Measurements from ENCODE around the gene RPRD1B.

The RPRD1B gene

GRCh38 chr20:38119446-38119845 is 85.9 kb downstream of the RPRD1B start:
- no peak for DNase-seq (ENCODE audit: low read depth in 2 of 3, low spot score in 2 of 3)

- no peak for DNase-seq (ENCODE audit: low read depth in 2 of 3, low spot score in 2 of 3)
These were observed 87.1 kb downstream of the RPRD1B start for GRCh38 chr20:38120625-38120988.

GRCh38 chr20:38121741-38122140 is 88.2 kb downstream of the RPRD1B start:
- no peak for DNase-seq (ENCODE audit: low read depth in 2 of 3, low spot score in 2 of 3)

- no peak for DNase-seq (ENCODE audit: low read depth in 2 of 3, low spot score in 2 of 3)
These were observed 89.6 kb downstream of the RPRD1B start for GRCh38 chr20:38123021-38123587.

GRCh38 chr20:38125157-38126056 is 91.9 kb downstream of the RPRD1B start:
- no peak for DNase-seq (ENCODE audit: low read depth in 2 of 3, low spot score in 2 of 3)

- no peak for DNase-seq (ENCODE audit: low read depth in 2 of 3, low spot score in 2 of 3)
These were observed 92.8 kb downstream of the RPRD1B start for GRCh38 chr20:38126146-38126921.

- no peak for DNase-seq (ENCODE audit: low read depth in 2 of 3, low spot score in 2 of 3)
These were observed 93.5 kb downstream of the RPRD1B start for GRCh38 chr20:38126932-38127621.

GRCh38 chr20:38127920-38128528 is 94.5 kb downstream of the RPRD1B start:
- no peak for DNase-seq (ENCODE audit: low read depth in 2 of 3, low spot score in 2 of 3)

GRCh38 chr20:38128691-38129090 is 95.1 kb downstream of the RPRD1B start:
- DNase-seq (ENCODE audit: low read depth in 2 of 3, low spot score in 2 of 3): no peak

- no peak for DNase-seq (ENCODE audit: low read depth in 2 of 3, low spot score in 2 of 3)
These were observed 95.8 kb downstream of the RPRD1B start for GRCh38 chr20:38129248-38129865.

- DNase-seq (ENCODE audit: low read depth in 2 of 3, low spot score in 2 of 3): no peak
These were observed 96.5 kb downstream of the RPRD1B start for GRCh38 chr20:38129893-38130609.

GRCh38 chr20:38130687-38131587 is 97.4 kb downstream of the RPRD1B start:
- no peak for DNase-seq (ENCODE audit: low read depth in 2 of 3, low spot score in 2 of 3)

- DNase-seq (ENCODE audit: low read depth in 2 of 3, low spot score in 2 of 3): no peak
These were observed 98.1 kb downstream of the RPRD1B start for GRCh38 chr20:38131588-38132121.

- DNase-seq (ENCODE audit: low read depth in 2 of 3, low spot score in 2 of 3): no peak
These were observed 98.8 kb downstream of the RPRD1B start for GRCh38 chr20:38132156-38132909.

GRCh38 chr20:38132910-38133501 is 99.5 kb downstream of the RPRD1B start:
- DNase-seq (ENCODE audit: low read depth in 2 of 3, low spot score in 2 of 3): no peak

GRCh38 chr20:38133680-38134426 is 100.3 kb downstream of the RPRD1B start:
- DNase-seq (ENCODE audit: low read depth in 2 of 3, low spot score in 2 of 3): no peak
